HG03457 (cell line): Measurements from ENCODE around the gene CAMTA1.
"Not testable (repeated sequence)": the region's sequence is repeated elsewhere in the genome, so short reads cannot be mapped to it uniquely, and the experiment has no call there.

Experiments used
- ATAC-seq: cut with Tn5 transposase; IDR thresholded peaks from one replicate; pipeline ENCODE4 v1.9.1; 2021; ENCODE audit warnings: moderate number of reproducible peaks; ENCODE audit not compliant: unreplicated experiment

The CAMTA1 gene

GRCh38 chr1:7769673-7770412, 984.6 kb downstream of the CAMTA1 start:
- no peak for ATAC-seq

DNA sequence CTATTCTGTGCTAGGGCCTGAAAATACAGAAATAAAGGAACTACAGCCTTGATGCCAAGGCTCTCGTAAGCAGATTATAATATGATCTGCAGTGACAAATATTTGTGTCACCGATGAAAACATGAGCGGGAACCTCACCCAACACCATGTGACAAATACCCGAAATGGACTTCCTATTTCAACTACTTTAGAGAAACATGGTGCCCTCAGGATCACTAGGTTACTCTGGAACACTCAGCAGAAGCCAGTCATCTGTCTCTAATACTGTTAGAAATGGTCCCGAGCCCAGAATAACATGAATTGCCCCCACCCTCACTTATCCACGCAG, 985.4 kb downstream of the CAMTA1 start:
- ATAC-seq = no peak

DNA sequence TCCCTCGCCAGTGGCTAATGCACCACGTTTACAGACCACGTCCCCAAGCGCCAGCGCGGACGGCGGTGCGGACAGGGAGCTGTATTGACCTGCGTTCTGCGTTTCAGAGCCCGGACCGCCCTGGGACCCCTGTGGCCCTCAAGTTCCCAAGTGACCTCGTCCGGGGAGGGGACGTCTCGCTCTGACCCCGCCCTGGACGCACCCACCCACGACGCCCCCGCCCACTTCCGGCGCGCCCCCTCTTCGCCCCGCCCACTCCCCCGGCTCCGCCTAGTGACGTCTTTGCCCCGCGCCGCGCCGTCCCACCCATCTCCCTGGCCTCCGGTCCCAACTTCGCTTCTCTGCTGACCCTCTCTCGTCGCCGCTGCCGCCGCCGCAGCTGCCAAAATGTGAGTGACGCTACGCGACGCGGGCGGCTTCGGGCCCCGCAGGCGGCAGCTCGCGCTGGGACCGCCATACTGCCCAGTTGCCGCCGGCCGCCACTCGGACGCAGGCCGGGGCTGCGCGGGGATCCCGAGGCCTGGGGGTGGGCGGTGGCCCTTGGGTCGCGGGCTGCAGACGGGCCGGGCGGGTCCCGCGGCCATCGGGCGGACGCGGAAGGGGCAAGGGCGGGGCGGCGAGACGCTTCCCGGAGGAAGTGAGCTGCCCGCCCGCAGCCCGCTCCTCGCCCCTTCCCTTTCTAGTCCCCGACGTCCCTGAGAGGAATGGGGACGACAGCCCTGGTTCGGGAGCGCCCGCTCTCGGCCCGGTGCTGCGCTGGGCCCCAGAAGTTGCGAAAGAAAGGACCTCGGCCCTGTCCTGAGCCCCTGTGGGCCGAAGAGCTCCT, 986.0 kb downstream of the CAMTA1 start, which contains the start of gene VAMP3:
Gene VAMP3, plus strand, starts transcription at position 300 of the 826 bp plus-strand sequence. Its CDS starts 88 bp downstream, at position 388.
- peak; percentile 57 for ATAC-seq

DNA sequence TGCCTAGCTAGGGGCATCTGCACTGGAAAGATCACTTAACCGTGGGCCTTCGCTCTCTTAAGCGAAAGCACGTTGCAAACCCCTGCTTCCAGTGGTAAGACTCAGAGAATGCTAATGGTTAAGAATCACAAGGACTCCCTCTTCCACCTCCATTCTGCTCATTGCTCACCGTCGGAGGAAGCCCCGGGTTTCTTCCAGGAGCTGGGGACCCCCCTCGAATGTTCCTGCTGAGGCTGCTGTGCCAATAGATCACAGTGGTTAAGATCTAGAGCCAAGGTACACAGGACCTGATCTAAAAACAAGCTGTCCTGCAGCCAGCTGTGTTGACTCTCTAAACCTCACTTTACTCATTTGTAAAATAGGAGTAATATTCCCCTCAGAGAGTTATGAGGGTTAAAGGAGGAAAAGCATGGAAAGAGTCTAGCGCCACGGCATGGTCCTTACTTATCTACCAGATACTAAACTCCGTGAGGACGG, 986.6 kb downstream of the CAMTA1 start:
- no peak for ATAC-seq

DNA sequence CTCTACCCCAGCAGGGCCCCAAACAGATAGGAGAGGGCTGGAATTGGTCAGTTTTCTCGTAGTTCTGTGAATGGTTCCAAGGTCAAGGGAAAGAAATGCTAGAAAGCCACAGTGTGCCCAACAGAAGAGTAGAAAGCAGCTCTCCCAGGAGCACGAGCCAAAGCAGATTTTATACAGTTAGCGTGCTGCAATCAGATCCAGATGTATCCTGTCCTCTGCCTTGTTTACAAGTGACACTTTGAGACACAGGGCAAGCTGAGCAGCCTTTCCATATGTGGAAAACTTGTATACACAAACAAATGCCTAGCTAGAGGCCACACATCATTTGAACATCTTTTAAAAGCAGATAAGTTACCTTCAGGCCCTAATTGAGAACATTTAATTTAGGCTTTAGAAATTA, 992.3 kb downstream of the CAMTA1 start:
- no peak for ATAC-seq

GRCh38 chr1:7778133-7778628, 992.9 kb downstream of the CAMTA1 start:
- no peak for ATAC-seq

- ATAC-seq = no peak
These were observed 995.7 kb downstream of the CAMTA1 start for GRCh38 chr1:7780976-7781375.

DNA sequence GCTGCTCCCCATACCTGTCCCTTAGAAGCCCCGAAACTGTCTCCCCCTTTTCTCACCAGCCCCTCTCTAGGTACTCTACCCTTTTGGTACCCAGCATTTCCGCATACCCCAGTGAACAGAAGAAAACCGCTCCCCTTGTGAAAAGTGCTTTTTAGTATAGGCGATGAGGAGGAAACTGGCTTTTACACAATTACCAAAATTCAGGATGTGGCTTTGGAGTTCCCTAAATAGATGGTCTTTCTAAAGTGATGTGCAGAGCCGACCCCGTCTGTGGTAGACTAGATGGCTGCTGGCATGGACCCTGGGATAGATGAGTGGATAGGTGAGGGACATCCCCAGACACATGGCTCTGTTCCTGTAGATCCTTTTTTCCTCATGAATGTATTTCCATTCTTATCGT, 996.2 kb downstream of the CAMTA1 start:
- ATAC-seq = no peak

GRCh38 chr1:7781923-7782495, 996.8 kb downstream of the CAMTA1 start:
- ATAC-seq = no peak

GRCh38 chr1:7783178-7783711, 998.0 kb downstream of the CAMTA1 start:
- ATAC-seq = no peak

DNA sequence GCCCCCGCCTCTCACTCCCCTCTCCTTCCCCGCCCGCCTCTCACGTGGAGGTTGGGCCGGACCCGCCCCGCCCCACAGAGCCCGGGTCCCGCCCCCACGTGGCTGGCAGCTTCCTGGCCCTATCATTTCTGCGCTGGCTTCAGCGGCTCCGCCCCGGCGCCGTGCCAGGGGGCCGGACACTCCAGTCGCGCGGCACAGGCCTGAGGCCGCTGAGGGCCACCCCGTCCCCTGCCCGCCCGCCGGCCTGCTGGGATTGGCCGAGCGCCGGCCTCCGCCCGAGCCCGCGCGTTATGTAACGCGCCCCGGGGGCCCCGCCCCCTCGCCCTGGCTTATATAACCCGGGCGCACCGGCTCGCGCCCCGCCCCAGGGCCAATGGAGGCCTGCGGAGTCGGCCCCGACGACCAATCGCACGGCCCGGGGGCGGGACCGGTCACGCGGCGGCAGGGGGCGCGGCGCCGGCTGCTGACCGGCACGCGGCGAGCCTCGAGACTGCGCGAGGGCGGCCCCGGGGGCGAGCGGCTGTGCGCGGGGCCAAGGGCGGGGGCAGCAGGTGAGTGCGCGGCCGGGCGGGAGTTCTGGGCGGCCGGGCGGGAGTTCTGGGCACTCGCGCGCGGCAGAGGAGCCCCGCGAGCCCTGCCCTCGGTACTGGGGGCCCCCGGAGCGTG, 998.7 kb downstream of the CAMTA1 start, which contains the start of gene PER3:
Gene PER3, plus strand, starts transcription at position 466 of the 666 bp plus-strand sequence. CDS start 587 bp downstream, outside the sequence.
- peak; percentile 81 for ATAC-seq

- no peak for ATAC-seq
These were observed 999.3 kb downstream of the CAMTA1 start for GRCh38 chr1:7784492-7785071.

- ATAC-seq = no peak
These were observed 999.9 kb downstream of the CAMTA1 start for GRCh38 chr1:7785108-7785507.

DNA sequence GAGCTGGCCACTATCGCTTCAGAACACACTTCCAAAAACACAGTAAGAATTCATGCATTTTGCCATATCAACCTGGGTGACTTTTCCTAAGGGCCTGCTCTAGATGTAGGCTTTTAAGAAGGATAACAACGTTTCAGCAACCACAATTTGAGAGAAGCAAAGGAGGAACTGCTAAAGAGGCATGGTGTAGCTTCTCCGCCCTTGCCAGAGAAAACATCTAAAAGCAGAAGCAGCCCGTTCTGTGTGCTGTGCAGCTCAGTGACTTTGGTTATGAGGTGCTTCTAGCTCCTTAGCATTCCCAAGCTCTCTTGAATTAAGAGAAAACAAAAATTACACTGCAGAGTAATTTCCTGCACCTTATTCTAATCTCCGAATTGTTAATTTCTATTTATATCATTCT, 1001.5 kb downstream of the CAMTA1 start:
- ATAC-seq = no peak

GRCh38 chr1:7789828-7790227, 1004.6 kb downstream of the CAMTA1 start:
- ATAC-seq = no peak

- not testable (repeated sequence) for ATAC-seq
These were observed 1005.8 kb downstream of the CAMTA1 start for GRCh38 chr1:7791027-7791426.

GRCh38 chr1:7795406-7795805, 1010.2 kb downstream of the CAMTA1 start:
- ATAC-seq = no peak

DNA sequence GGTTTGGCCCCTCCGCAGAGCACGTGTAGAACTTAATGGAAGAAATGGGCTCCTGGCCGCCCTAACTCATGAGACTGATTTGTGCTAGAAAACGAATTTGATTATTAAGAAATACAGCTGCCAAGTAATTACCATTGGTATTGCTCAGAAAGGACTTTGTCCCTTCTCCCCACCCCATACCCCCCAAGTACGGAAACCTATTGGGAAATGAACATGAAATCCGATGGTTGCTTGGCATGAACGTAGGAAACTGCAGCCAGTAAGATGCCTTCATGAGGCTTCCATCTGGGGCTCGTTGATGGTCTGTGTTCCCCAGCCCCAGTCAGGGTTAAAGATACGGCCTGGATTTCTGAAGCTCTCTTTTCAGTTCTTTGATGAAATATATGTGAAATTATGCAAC, 1020.2 kb downstream of the CAMTA1 start:
- ATAC-seq = no peak

GRCh38 chr1:7808253-7808844, 1023.1 kb downstream of the CAMTA1 start:
- no peak for ATAC-seq

DNA sequence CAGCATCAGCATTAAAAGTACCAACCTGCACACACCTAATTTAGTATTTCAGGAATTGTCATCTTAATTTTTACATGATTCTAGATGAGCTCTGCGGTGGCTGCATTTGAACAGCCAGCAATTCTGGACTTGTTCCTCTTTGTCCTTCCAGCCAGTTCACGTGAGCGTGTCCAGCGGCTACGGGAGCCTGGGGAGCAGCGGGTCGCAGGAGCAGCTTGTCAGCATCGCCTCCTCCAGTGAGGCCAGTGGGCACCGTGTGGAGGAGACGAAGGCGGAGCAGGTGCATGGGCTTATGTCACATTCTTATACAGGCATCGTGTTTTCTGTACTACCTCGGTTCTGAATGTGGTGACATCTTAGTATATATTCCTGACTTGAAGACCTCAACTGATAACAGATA, 1024.5 kb downstream of the CAMTA1 start:
- ATAC-seq = no peak
